HG03469 (cell line): ENCODE measurements around the gene IKZF2.

Experiments
- ATAC-seq: cut with Tn5 transposase; IDR thresholded peaks from one replicate; pipeline ENCODE4 v1.9.1; 2021; ENCODE audit warnings: mild to moderate bottlenecking, moderate library complexity, moderate number of reproducible peaks; ENCODE audit not compliant: unreplicated experiment

IKZF2 gene

DNA sequence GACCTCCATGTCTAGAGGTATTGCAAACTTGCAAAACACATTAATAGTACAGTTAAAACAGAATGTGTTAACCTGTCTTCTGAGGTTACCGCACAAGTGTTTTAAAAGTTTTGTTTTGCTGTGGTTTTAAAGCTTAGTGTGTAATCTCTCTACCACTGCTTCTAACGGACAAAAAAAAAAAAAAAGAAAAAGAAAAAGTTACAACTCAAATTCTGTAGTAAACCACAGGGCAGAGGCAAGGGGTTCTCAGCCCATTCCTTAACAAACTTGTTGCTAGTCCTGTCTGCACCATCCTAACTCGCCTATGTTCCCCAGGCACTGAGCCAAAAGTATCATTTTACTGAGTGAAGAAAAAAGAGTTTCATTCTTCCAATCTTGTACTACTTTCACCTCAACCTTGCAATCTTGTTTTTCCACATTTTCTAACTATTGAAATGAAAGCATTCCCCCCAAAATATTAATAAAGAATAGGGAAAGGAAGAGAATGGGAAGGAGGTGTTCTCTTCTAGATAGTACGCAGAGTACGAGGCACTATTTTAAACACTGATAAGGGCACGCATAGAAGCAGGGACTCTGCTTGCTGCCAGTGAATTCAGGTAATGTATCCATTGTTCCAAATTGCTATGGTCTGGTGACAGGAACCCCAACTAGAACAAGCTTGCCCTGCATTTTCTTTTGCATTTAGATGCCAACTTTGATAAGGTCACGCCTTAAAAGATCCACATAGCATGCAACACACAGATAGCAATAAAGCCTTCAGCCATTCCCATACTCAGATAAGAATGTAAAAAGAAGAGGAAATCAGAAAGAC lies 47.1 kb downstream of the IKZF2 start:
- ATAC-seq = no peak

DNA sequence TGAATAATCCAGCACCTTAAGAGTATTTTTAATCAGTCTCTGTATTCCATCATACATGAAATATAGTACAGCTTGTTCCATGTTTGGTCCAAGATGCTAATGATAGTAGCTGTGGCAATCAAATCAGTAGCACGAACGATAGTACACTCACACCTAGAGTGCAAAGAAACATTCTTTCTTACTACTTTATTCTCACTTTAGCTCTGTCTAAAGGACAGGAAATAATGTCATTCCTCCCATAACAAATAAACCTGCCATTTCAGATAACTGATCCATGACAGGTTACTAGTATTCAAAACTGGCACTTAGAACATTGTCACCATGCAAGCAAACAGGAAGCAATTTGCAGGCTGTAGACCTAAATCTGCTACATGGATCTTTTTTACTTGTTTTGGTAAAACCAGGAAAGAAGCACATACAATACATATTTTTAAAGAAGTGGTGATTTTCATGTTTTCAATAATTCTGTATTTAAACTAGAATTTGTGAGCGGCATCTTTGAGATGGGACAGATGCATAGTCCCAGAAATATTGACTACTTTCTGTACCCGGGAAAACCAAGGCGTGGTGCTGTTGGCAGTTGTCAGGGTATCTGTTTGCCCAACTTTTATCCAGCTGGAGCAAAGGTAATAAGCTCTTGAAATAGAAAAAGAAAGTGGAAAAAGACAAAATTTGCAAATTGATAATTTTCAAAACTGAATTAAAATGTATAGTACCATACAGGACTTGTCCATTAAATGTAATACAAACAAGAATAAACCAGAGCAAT lies 49.5 kb downstream of the IKZF2 start:
- no peak for ATAC-seq

DNA sequence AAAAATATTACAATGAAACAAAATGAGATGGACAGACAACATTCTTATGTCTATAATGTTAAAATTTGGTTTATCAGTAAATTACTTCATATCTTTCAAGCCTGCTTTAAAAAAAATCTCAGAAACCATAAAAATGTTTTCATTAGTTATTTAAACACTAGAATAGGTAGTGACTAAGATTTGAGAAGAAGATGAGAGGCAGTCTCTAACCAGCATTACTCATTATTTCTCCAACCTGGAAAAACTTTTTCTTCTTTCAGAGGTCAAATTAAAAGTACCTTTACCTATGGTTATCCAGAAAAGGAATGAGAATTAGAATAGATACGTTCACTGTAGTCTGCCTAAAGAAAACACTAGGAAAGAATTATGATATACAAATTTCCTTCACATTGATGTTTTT lies 50.3 kb downstream of the IKZF2 start:
- no peak for ATAC-seq

DNA sequence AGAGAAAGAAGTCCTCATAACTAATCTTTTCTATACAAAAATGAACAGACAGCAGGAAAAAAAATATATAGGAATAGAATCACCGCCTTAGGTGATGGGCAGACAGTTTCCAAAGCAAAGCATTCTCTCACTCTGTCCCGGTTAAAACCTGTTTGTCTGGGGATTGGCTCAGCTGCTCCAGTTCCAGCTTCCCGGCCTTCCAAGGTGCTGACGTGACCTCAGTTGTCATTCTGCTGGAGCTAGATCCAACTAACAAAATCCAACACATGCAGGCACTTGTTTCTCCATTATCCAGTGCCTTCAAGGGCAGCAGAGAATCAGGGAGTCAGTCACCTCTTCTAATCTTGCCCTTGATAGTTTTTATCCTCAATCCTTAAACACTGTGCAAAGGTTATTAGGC lies 52.8 kb downstream of the IKZF2 start:
- ATAC-seq = no peak

DNA sequence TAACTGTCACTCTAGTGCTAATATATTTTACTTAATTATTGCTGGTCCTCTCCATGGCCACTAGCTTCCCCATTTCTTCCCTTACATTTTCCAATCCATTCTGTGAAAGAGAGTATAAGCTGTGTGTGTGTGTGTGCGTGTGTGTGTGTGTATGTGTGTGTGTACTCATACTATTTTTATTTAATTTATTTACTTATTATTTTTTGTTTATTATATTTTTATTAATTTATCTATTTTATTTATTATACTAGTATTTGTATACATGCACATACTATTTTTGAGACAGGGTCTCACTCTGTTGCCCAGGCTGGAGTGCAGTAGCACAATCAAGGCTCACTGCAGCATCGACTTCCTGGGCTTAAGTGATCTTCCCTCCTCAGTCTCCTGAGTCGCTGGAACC lies 59.6 kb downstream of the IKZF2 start:
- ATAC-seq = no peak

DNA sequence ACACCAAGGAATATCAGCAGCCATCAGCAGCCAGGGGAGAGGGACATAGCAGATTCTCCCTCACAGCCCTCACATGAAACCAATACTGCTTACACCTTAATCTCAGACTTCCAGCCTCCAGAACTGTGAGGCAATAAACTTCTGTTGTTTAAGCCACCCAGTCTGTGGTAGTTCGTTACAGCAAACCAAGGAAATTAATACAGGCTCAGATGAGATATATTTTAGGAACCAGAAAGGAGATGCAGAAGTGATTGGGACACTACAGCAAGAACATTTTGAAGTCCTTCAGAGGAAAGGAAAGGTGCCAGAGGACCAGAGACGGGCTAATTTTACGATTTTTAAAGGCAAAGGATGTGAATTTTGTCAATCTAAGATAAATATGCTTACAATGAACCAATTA lies 60.6 kb downstream of the IKZF2 start:
- ATAC-seq = no peak

DNA sequence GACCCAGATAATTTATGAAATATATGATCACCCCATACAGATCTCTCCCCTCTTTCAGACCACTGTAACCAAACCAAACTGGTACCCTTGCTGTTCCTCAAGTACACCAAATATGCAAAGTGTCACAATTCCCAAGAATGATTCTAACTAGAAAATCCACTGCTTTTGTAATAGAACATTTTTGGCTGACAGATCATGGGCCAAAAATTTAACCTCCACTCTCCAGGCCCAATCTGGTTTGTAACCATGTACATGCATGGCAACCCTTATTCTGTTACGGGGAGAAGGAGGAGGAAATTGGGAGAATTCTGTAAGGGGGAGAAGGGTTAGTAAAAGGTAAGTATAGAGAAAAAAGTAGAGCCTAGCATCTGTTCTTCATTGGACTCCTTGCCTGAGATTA lies 62.0 kb downstream of the IKZF2 start:
- no peak for ATAC-seq

DNA sequence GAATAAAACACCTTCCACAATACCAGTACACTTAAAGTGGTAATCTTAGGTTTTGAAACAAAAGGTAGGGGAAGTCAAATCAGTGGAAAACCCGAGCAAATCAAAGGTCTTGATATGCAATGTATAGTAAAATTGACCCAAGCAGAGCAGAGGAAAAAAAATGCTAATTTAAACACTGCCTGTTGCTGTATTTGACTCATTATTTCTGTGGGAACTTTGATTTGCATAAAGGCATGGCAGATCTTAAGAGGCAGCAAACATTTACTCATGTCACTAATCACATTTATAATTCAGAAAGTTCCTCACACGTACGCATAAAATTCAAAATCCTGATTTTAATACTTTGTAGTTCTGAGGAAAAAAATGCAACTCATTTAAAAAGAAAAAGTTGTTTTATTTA lies 64.4 kb downstream of the IKZF2 start:
- no peak for ATAC-seq

DNA sequence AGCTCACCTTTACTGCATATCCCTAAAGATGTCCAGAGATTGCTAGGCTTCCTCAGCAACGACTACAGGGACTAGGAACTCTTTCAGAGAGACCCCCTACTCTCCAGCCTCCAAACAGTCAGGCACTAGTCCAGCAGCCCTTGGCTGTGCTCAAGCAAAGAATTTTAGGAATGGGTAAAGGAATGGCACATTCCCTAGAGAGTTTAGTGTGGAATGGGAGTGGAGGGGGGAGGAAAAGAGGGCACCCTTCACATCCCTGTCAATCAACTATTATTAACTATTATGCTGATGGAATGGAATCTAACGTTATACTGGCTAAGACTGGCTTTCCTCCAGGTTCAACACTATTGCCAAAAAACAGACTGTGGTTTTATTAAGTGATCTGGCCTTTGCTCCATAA lies 64.8 kb downstream of the IKZF2 start:
- no peak for ATAC-seq

DNA sequence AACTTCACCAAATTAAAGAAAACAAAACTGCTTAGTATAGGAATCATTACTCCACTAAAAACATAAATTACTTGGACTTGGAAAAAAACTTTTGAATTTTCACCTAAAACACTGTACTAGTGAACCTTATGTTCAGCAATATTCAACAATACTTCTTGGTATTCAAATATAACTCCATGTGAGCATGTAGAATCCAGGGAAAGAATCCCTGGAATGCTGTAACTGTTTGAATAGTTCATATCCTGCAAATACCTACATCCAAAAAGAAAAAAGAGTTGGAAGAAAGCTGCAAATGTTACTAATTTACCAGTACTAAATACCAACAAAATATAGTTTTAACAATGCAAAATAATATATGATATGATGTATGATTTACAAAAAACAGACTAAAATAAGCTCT lies 65.4 kb downstream of the IKZF2 start:
- ATAC-seq = no peak

DNA sequence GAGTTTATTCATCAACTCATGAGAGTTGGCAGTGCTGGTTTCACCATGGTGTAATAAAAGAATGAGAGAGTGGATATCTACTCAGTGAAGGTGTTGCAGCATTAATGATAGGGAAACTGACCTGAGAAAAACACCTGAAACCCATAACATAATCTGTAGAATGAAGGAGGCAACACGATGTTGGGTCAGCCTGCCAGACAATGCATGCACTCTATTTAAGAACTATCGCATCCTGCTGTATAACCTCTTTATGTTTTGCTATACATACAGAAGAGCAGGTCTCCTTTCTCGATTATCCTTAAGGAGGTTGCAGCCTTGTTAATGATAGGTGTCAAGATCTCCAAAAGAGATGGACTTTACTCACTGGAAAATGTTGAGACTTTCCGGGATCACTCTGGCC lies 65.9 kb downstream of the IKZF2 start:
- no peak for ATAC-seq

DNA sequence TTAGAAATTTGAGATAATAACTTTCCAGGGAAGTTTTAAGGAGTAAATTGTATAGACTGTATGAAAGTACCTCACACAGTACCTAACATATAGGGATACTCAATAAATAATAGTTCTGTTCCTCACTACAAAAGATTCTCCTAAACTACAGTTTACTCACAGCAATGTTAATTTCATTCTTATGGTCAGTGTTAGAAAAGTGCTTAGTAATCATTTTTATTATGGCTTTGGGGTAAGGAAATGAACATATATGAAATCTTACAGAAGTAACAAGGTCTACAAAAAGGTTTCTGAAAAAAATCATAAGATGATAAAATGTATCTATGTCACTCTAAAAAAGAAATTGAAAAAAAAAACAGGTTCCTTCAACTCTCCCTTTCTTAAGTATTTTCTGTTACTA lies 67.2 kb downstream of the IKZF2 start:
- no peak for ATAC-seq

DNA sequence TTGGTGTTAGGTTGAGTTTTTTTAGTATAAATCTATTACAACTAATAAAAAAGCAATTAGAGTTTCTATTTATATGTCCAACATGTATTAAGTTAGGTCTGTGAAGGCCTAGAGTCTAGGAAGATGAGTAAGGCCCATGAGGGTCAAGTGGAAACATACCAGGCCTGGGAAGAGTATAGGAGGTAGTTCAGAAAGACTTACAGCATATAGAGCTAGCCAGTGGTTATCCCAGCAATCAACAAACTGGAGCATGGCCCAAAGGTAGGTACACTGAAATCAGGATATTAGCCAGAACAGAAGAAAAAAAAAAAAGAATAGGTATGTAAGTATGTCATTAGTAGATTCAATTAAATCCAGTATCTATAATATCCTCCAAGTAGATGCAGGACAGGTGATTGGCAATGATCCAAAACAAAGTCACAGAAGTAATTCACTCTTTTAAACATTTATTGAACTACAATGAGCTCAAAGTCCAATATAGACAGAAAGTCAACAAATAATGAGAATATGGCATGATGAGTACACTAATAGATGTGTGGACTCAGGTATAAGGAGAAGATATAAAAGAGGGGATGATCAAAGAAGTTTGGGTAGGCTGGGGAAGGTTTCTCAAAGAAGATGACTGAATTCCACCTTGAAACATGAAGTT lies 70.3 kb downstream of the IKZF2 start:
- no peak for ATAC-seq

DNA sequence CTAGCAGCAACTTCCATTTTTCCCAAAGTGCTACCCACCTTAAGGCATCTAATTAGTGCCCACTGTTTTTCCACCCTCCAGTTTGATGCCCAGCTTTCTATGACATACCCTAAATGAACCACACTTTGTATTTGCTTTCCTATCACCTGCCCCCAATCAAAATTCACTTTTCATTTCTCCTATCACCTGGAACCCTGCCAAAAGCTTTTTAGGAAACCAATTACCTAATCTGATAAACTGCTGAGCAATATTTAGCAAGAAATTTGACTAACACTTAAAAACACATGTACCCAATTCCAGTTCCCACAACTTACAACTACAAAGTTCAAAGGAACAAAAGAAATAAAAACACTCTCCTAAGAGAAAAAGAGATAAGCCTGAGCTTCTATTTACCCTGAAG lies 71.7 kb downstream of the IKZF2 start:
- ATAC-seq = no peak

DNA sequence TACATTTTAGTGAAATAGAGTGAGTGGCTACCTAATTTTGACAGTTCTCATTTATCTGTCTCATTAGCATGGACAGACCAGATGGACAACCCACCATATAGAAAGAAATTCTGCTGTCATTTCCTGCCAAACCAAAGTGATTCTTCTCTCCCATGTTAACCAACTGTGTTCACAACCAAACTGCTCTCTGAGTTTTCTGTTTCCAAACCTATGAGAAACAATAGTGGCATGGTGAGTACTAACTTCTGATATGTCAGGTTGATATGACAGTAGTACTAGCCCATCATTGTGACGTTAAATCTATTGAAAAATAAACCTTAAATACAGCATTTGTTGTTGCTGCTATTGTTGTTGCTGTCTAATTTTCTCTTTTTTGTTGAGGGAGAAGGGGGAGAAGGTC lies 72.7 kb downstream of the IKZF2 start:
- ATAC-seq = no peak

DNA sequence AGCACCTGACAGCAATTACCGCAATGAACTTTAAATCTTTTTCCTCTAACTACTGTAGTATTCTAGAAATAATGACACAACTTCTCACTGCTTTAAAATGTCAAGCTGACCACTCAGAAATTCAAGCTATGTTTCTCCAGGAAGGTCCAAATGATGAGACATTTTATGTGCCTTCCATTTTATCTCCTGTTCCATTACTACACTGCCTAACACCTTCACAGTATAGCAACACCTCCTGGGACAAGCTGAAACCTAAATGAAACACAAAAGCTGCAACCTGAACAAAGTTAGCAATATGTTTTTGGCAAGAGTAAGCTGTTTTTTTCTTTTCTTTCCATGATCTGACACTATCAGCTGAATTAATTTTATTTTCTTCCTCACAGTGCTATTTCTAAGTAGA lies 81.9 kb downstream of the IKZF2 start:
- no peak for ATAC-seq

DNA sequence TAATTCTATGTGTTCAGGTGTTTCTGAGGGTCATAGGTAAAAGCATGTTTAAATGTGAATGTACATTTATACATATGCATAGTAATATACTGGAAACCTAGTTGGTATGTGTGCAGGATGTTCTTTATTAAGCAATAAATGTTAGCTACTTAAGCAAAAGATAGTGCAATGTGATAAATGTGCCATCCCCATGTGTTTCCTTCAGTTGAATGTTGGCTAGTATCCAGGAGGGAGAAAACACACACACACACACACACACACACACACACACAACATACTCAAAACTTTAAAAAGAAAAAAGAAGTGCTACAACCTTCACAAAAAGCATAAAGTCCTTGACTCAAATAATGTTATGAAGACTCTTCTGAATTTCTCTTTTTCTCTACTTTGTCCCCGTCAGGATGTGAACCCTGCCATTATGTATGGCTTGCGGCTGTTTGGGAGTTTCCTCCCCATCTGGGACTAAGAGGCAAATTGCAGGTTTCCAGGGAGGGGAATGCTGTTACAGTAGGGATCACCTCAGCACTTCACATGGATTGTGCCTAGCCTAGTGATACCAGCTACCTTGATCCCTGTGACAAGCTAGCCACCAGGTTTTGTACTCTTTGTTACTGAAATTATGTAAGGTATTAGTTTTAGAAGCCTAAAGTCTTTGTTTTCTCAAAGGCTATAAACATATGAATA lies 82.6 kb downstream of the IKZF2 start:
- no peak for ATAC-seq

DNA sequence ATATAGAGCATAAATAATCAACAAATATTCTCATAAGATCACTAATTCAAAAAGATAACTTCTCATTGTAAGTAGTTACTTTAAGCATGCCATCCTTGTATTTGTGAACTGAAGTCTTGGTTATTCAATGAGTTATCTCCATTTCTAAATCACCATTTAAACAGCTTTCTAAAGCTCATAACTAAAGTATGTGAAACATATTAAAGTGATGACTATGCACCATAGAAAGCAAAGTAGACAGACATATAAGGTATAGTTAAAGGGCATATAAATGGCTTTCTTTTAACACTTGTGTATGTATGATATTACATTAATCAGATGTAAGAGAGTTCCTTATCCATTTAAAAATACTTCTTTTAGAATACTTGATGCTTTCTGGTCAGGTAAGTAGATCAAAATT lies 83.5 kb downstream of the IKZF2 start:
- ATAC-seq = no peak

DNA sequence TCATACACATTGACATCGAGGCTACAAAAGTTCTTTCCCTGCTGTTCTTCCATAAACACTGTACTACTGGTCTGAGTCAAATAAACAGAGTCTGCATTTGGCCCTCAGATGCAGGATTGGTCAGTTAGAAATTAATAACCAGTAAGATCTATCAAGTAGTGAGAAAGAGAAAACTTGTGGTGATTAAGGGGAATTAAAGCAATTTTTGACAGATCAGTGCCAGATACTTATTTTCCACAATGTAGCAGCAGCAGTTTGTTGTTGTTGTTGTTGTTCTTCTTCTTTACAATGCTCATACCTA lies 85.0 kb downstream of the IKZF2 start:
- ATAC-seq = no peak

DNA sequence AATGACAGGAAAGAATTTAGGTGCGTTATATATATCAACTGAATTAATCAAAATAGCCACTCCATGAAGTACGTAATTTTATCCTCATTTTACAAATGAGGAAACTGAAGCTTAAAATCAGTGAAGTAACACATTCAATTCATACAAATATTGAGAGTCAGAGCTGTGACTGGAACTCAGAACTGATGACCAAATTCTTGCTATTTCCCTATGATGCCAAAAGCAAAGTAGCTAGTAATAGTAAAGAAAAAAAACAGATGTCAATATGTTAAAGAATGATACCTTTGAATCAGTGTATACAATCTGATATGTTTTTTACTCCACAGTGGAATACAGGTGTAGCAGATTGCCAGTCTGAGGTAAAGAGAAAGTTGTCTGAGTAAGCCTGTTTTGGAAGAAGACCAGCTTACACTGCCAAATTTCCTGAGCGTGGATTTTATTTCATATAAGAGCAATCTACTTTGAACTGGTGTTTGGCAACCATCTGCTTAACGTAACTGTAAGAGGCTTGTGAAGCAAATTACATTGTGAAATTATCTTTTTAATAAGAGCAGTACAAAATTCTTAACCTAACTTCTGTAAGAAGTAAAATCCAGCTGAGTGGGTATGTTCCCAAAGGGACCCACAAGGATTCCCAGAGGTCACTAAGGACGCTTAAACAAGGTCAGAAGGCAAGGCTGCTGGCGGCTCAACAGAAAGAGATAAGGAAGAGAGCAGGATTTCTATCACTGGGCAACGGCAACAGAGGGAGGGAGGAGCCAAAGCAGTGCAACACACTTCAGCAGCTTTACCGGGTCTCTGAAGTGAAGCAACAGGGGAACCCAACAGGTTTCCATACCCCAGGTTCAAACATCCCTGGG lies 85.6 kb downstream of the IKZF2 start:
- ATAC-seq = no peak

DNA sequence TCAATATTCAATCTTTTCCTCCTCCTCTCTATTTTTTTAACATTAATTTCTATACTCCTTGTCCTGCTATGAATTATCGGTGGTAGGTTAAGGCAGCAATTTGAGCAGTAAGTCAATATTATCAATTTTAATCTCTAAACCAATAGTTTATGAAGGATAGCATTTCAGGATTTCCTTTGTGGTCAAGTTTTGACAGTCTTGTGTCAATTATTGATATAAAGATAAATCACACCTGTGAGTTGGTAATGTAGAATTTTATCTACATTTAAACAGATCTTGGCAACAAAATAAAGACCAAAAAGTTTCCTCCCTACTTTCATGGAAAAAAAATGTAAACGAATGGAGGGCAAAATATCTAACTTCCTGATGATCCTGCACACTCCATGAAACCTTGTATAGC lies 87.3 kb downstream of the IKZF2 start:
- ATAC-seq = no peak
